DMS114 treated with DMSO at 0.1 percent for 48 hours (cell line): ENCODE results near the gene RBBP9.
"Not testable (repeated sequence)": the region's sequence is repeated elsewhere in the genome, so short reads cannot be mapped to it uniquely, and the experiment has no call there.

ENCODE experiments used
- DNase-seq: peaks from one replicate; lab custom pipeline; 2025; ENCODE audit not compliant: unreplicated experiment; lab: John Stamatoyannopoulos, UW

The RBBP9 gene

GRCh38 chr20:18506744-18507143 lies 9.7 kb upstream of the RBBP9 start:
- no peak for DNase-seq

GRCh38 chr20:18504479-18505060 lies 7.5 kb upstream of the RBBP9 start:
- DNase-seq: peak; percentile 18

- not testable (repeated sequence) for DNase-seq
Measured at GRCh38 chr20:18501672-18502071, 4.6 kb upstream of the RBBP9 start.

- no peak for DNase-seq
Measured at GRCh38 chr20:18497603-18498002, 578 bp upstream of the RBBP9 start.

- DNase-seq: no peak
Measured at GRCh38 chr20:18496042-18496441, 983 bp downstream of the RBBP9 start.

- DNase-seq: no peak
Measured at GRCh38 chr20:18488301-18488700, 8.7 kb downstream of the RBBP9 start.

- DNase-seq: no peak
Measured at GRCh38 chr20:18481596-18481995, 15.4 kb downstream of the RBBP9 start.

- no peak for DNase-seq
Measured at GRCh38 chr20:18477821-18478220, 19.2 kb downstream of the RBBP9 start.

GRCh38 chr20:18477218-18477617 lies 19.8 kb downstream of the RBBP9 start:
- no peak for DNase-seq

- peak; percentile 88 for DNase-seq
Measured at GRCh38 chr20:18466894-18467730, 29.9 kb downstream of the RBBP9 start, which contains the start of the genes DZANK1 and POLR3F. Gene DZANK1, minus strand, starts transcription at chr20:18467030. Its CDS starts 1,672 bp downstream, at chr20:18465358. Gene POLR3F, plus strand, starts transcription at chr20:18467390. Its CDS starts 117 bp downstream, at chr20:18467507.

GRCh38 chr20:18466574-18466893 lies 30.5 kb downstream of the RBBP9 start:
- DNase-seq: peak; percentile 79

- no peak for DNase-seq
Measured at GRCh38 chr20:18465536-18466200, 31.4 kb downstream of the RBBP9 start.

GRCh38 chr20:18456600-18456999 lies 40.4 kb downstream of the RBBP9 start:
- no peak for DNase-seq

- DNase-seq: no peak
Measured at GRCh38 chr20:18443886-18444285, 53.1 kb downstream of the RBBP9 start.

- no peak for DNase-seq
Measured at GRCh38 chr20:18440403-18440802, 56.6 kb downstream of the RBBP9 start.

GRCh38 chr20:18436847-18437246 lies 60.2 kb downstream of the RBBP9 start:
- DNase-seq: no peak
